ENCODE measurements around the gene ARSI.

Gene ARSI

DNA sequence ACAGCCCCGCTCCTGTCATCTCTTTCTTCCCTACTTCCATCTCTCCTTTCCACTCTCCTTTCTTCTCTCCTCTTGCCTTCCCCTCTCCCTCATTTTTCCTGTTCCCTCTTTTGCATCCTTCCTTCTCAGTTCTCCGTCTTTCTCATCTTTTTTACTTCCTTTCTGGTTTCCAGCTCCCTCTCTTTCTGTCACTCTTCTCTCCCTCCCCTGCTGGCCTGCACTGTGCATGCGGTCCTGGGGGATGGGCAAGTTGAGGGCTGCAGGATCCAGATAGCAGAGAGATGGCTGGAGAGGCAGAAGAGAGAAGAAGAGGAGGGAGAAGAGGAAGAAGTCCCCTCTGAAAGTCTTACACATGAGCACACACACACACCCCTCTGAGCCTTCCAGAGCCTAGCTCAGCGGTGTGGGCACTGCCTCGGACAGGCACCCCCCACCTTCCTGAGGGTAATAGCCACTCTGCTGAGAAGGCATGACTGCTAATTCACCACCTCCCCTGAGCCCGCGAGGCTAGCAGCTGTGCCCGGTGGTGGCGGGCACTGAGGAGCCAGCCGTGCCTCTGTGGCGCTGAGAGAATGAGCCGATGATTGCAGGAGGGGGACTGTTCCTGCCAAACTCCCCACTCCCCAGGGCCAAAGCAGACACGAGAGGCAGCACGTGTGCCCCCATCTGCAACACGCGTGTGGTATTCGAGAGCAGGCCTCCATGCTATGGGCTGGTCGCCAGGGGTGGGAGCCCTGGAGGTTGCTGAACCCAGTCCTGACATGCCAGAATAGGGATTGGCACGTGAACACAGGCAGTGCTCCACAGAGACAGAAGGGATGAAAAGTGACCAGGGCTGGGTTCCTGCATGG is 9.4 kb downstream of the ARSI start:
- DNase-seq (ENCODE audit: low read depth in 2 of 2) = no peak

DNA sequence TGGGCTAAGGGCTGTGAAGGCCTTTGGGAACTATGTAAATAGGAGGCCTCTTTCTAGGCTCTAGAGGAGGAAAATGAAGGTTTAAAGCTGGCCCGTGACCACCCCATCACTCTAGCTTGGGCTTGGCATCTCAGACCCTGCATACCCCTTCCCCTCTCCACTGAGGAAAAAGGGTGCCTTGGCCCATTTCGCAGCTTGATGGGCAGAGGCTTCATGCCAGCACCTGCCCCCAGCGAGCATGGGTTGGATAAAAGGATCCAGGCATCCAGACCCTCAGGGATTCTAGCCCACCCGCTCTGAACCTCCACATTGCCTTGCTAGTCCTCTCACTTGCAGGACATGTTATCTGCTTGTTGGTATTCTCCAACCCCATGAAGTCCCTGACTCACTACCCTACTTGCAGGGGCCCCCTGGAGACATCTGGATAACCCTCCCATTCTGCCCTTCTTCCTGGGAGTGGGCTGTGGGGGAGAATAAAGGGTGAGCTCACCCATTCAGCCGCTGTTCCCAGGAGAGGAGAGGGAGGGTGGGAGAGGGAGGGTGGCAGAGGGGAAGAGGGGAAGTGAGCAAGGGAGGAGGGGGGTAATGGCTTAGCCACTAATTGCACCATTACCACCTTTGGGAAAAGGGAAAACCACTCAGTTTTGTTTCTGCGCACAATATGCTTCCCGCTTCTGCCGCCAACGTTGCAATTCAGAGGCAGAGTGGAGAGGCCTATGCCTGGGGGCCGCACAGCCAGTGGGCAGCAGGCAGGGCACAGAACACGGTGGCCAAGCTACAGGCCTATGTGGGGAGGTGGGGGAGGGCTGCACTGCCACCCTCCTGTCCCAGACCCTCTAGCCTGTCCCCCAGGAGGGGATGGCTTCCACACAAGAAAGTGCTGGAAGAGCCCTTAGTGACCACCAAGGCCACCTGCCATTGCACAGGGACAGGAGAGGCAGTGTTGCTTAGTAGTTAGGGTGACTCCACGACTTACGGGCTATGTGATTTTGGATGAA is 11.0 kb downstream of the ARSI start:
- no peak for DNase-seq (ENCODE audit: low read depth in 2 of 2)

- no peak for DNase-seq (ENCODE audit: low read depth in 2 of 2)
Observed at GRCh38 chr5:150289551-150290390, 12.9 kb downstream of the ARSI start, which contains the start of gene CAMK2A. TSS of gene CAMK2A (minus strand) at chr5:150289773. CDS start at chr5:150289625, 148 bp downstream.

- no peak for DNase-seq (ENCODE audit: low read depth in 2 of 2)
Observed at GRCh38 chr5:150288791-150289190, 13.9 kb downstream of the ARSI start.

GRCh38 chr5:150288361-150288760 is 14.3 kb downstream of the ARSI start:
- DNase-seq (ENCODE audit: low read depth in 2 of 2) = no peak

DNA sequence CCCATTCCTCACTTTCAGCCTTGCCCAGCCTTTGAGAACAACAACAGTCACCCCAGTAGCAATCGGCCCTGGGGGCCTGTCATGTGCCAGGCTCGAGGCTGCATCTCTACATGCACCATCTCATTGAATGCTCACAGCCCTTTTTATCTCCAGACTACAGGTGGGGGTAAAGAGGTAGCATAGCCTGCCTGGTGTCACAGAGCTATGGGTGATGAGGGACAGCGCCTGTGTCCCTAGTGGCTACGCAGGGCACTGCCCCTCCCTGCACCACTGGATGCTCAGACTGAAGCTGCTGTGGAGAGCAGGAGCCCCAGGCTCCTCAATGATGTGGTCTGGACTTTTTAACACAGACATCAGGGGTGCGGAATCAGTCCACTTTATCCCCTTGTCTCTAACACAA is 15.9 kb downstream of the ARSI start:
- no peak for DNase-seq (ENCODE audit: low read depth in 2 of 2)

DNA sequence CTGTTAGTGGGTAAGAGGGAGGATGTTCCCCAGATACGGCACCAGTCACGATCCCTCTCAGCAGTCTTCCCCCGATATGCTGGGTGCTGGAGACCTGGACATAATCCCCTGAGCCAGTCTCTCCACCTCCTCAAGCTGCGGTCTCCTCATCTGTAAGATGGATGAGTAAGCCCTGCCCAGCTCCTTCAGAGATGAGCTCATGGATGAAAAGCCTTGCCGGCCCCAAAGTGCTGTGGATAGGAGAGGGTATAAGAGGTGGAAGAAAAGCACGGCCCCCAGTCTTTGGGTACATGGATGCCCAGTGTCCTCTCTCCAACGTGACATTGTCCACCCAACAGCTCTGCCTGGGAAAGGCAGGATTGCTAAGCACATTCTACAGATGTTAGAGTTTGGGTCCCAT is 17.6 kb downstream of the ARSI start:
- no peak for DNase-seq (ENCODE audit: low read depth in 2 of 2)

DNA sequence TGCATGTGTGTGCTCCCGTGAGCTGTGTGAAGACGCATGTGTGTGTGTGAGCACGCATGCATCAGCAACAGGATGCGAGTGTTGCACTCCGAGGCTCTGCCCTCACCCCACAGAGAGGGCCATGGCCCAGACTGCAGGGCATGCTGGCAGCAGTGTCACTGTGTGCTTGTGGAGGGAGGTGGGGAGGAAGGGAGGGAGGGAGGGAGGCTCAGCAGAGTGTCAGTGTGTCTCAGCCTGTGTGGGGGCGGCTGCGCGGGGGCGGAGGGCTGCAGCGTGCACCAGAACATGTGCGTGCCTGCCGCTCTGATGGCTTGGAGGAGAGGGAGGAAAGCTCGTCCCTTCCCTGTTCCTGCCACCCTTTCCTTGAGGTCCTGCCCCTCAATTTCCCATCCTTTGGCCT is 18.4 kb downstream of the ARSI start:
- no peak for DNase-seq (ENCODE audit: low read depth in 2 of 2)

DNA sequence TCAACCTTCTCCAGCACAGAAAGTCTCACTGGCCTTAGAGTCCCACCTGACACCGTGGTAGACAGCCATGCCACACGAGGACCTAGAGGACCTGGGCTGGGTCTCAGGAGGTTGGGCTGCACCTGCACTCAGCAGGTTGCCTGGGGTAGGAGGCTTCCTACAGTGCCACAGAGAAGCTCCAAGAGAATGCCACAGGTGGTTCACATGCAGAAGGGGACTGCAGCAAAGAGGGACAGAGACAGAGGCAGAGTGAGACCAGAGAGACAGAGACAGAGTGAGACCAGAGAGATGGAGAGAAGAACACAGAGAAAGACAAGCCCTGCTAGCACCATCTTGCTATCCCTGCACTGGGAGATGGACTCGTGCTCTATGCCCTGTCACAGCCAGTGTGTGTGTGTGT is 18.8 kb downstream of the ARSI start:
- no peak for DNase-seq (ENCODE audit: low read depth in 2 of 2)

GRCh38 chr5:150281987-150282386 is 20.7 kb downstream of the ARSI start:
- no peak for DNase-seq (ENCODE audit: low read depth in 2 of 2)

DNA sequence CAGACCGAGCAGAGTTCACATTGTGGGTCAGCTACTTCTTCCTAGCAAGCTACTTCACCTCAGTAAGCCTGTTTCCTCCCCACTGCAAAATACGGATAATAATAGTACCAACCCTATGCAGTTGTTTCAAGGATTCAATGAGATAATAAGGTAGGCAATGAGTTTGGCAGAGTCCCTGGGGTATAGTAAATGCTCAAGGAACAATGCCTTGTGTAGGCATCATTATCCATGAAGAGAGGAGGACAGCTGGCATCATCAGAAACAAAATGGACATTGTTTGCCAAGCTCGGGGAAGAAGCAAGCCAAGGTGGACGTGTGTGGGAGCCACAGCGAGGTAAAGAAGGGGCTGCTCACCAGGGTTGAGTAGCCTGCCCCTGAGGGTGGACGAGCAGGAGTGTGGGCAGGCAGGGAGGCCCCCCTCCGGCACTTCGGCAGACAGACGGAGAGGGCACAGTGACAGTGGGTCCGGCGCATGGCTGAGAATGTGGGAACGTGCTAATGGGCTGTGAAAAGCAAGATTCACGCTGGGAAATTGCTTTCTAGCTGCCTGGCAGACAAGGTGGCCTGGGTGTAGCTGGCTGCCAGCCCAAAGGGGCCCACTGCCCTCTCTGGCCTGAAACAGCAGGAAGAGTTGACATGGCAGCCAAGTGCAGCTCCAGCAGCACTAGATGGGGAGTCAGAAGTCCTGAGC is 23.2 kb downstream of the ARSI start:
- no peak for DNase-seq (ENCODE audit: low read depth in 2 of 2)

DNA sequence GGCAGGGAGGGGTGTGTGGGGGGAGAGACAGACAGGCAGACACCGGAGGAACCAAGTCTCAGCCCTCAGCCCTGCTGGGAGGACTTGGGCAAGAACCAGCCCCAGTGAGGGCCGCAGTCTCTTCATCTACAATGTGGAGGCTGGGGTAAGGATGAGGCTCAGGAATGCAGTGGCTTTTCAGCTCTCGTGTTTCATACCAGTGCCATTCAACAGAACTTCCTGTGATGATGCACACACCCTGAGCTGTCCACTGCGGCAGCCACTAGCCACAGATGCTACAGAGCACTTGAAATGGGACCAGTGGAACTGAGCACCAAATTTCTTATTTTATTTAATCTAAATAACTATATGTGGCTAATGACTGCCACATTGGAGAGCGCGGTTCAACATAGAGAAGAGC is 23.8 kb downstream of the ARSI start:
- DNase-seq (ENCODE audit: low read depth in 2 of 2) = no peak

DNA sequence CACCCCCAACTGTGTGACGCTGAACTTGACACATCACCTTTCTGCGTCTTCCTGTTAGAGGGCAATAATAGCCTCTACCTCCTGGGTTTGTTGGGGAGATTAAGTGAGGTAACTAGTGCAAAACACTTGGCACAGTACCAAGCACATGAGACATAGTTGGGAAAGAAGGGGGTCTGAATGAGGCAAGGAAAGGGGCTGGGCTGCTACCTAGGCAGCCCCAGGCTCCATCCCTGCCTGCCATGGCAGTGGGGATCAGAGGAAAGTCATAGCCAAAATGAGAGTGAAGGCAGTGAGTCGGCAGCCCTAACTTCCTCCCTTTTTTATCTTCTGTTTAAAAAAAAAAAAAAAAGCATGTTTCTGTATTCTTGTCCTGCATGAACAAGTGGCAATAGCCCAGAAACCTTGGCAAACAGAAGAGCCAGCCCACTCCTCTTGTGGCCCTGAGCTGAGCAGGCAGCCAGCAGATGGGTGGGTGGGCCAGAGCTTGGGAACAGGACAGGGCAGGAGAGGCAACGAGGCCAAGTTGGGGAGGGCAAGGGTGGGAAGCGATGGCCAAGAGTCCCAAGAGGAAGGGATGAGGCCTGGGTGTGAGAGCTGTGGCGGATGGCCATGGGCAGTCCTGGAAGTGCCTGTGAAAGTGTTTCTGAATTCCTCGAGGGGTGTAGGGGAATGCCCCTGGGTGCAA is 24.5 kb downstream of the ARSI start:
- DNase-seq (ENCODE audit: low read depth in 2 of 2) = no peak

DNA sequence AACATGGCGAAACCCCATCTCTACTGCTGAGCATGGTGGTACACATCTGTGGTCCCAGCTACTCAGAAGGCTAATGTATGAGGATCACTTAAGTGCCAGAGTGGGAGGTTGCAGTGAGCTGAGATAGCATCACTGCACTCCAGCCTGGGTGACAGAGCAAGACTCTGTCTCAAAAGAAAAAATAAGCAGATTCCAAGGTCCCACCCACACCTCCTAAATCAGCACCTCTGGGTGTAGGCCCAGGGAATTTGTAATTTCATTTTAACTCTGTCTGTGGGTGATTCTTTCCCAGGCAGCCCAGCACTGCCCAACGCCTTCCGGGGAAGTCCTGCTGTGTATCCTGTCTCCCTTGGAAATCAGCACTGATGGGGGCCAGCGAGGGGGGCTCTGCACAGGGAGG is 25.7 kb downstream of the ARSI start:
- DNase-seq (ENCODE audit: low read depth in 2 of 2) = no peak

GRCh38 chr5:150274811-150275210 is 27.9 kb downstream of the ARSI start:
- no peak for DNase-seq (ENCODE audit: low read depth in 2 of 2)

DNA sequence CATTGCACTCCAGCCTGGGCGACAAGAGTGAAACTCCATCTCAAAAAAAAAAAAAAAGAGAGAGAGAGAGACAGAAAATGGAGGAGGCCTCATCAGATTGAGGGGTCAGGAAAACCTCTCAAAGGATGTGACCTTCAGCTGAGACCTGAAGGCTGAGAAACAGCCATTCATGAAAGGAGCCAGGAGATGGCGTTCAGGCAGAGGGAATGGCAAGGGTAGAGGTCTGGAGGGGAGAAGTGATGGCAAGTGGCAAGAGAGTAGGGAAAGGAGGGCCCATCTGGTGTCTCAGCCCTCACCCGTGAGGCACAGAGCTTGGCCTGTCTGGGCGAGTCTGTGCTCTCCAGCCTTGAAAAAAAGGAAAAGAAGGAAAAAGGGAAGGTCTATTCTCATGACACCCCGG is 30.2 kb downstream of the ARSI start:
- no peak for DNase-seq (ENCODE audit: low read depth in 2 of 2)

DNA sequence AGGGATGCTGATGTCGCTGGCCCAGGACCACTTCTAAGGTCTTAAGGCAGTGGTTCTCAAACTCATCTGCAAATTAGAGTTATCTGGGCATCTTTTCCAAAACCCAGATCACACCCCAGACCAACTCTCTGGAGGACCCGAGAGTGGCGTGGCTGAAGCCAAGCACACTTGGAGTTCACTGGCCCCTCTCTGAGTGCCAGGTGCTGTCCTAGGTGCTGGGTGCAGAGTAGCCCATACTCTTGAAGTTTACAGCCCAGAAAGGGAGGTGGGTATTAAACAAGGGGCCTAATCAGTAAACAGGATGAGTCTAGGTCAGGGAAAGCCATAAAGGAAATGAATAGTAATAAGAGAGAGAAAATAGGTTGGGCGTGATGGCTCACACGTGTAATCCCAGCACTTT is 30.8 kb downstream of the ARSI start:
- no peak for DNase-seq (ENCODE audit: low read depth in 2 of 2)

DNA sequence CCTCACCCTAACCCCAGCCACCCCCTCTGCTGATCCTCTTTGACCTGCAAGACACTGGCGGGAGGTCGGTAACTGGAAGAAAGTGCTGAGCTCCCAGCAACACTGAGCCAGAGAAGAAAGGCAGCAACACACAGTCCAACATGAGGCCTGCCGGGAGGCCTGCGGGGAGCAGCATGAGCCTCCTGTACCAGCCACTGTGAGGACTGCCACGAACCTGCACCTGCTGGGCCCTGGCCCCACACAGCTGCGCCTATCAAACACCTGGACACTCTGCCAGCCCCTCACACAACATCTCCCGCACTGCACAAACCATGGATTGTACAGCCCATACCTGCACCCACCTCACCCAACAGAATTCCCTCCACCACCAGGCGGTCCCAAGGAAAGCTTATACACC is 31.4 kb downstream of the ARSI start:
- DNase-seq (ENCODE audit: low read depth in 2 of 2) = no peak

DNA sequence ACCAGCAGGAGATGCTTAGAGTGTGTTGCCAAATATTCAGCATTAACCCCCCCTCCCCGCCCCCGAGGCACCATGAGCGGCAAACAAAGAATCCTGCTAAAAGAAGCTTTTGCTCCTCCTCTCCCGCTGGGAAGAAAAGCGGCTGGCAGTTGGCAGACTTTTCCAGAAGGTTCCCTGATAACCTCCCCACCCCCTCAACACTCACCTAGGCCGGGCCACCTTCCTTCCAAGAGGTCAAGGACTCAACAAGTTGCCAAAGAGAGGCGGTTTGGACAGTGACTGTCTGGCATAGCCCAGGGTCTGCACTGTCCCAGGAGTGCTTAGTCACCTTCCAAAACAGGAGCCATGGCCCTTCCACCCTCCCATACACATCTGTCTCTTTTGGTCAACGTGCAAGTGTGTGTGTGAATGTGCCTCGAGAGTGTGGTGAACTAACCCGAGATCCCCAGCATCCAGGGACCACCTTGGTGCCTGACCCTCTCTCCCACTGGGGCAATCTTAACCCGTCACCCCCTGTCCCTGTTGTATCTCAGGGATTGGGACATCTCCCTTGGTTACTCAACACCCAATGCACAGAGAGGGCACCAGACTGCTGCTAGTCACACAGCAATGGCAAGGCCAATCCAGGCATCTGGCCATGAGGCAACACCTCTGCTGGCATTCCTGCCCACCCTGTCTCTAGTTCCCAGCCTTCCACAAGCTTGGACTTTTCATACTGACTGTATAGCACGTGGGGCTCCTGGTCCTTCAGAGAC is 32.0 kb downstream of the ARSI start:
- DNase-seq (ENCODE audit: low read depth in 2 of 2) = no peak

- DNase-seq (ENCODE audit: low read depth in 2 of 2) = no peak
Observed at GRCh38 chr5:150266871-150267291, 35.8 kb downstream of the ARSI start.

Data from stimulated activated CD4-positive, alpha-beta T cell treated with anti-CD3 and anti-CD28 coated beads, Interleukin-1b, Interleukin-23, amount 100 ng/mL, for 1 hour (primary cell).